Stimulated activated CD4-positive, alpha-beta T cell treated with anti-CD3 and anti-CD28 coated beads, Interleukin-1b, Interleukin-23, amount 100 ng/mL, for 48 hours (primary cell): ENCODE data around the gene FBXW11.

ENCODE experiments used
- DNase-seq: peaks from one replicate; pipeline ENCODE4 v3.0.0-alpha.2; 2020

The FBXW11 gene

DNA sequence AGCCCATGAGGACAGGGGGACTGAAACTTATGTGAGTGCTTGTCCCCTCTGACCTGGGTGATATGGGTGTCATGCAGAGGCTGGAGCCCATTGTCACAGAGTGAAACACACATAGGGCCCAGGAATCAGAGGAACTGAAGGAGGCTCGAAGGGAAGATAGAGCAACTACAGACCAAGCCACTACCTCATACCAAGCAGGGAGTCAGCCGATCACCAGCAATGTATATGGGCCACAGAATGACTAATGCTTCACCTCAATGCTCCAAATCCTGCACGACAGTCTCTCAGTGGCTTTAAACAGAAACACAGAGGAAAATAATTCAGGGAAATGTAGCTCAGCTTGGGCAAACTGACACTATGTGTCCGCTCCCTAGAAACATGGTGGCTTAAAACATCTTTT, 8.9 kb upstream of the FBXW11 start:
- DNase-seq, result no peak

DNA sequence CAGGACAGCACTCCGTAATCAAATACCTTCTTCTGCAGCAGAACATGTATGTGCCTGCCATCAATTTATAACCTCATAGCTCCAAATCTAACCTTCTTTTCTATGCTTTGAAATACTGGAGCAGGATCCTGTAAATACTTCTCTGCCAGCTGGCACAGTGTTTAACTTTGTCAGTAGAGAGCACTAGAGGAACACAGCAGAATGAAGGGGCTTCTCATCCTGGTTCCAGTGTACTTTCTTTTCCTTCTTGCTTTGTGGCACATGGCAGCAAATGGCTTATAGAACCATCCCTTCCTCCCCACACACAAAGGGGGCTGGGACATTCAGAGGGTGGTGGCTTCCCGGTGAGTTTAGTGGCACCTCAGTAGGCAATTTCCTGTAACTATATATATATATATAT, 3.8 kb upstream of the FBXW11 start:
- no peak for DNase-seq

DNA sequence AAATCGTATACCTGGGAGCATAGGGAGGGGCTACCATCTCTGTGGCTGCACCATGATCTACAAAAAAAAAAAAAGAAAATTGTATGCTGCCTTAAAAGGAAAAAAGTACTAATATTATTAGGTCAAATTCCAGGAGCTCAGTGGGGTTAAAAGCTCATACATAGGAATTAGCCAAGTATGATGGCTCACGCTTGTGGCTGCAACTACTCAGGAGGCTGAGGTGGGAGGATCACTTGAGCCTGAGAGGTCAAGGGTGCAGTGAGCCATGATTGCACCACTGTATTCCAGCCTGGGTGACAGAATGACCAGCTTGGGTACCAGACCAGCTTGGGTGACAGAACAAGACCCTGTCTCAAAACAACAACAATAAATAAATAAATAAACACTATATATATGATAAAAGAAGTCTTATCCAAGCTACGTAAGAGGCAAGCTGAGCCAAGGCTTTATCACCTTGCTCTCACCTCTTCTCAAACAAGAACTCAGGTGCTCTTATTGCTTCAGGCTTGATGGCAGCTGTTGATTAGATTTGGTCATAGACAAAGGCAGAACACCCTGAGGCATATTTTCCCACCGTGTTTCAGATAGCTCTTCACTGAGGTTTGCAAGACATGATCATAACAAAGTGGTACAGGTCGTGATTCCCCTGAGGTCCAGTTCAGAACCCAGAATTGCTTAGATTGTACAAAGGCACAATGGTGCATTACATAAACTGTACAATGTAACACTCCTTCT, 3.3 kb upstream of the FBXW11 start:
- DNase-seq, result no peak

DNA sequence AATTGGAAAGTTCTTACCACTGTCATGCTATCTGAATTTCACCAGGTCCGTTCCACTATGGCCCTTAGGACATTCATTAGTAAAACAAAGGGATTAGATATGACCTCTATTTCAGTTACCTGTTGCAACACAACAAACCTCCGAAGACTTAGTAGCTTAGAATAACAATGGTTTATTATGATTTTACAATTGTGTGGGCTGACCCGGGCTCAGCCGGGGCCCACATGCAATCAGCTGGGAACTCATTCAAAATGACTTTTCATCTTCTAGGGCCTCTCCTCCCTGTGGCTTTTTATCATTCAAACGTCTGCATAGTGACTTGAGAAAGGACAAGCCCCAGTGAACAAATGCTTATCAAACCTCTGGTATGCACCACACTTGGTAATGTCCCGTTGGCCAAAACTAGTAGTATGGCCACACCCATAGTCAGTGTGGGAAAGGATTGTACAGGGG, 2.3 kb upstream of the FBXW11 start:
- no peak for DNase-seq

DNA sequence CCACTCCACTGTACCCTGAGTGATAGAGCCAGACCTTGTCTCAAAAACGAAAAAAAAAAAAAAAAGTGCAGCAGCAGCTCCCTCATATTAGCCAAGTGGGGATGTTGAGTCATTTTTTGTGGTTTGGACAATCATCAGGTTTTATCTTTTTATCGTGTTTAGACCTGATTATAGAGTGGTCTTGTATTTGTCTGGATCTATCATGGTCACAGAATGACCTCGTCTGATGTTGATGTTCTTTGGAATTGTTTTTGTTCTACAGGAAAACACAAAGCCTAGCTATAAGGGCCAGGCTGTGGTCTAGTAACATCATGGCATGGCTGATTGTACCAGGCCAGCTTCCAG, 1.6 kb upstream of the FBXW11 start:
- DNase-seq, result no peak

DNA sequence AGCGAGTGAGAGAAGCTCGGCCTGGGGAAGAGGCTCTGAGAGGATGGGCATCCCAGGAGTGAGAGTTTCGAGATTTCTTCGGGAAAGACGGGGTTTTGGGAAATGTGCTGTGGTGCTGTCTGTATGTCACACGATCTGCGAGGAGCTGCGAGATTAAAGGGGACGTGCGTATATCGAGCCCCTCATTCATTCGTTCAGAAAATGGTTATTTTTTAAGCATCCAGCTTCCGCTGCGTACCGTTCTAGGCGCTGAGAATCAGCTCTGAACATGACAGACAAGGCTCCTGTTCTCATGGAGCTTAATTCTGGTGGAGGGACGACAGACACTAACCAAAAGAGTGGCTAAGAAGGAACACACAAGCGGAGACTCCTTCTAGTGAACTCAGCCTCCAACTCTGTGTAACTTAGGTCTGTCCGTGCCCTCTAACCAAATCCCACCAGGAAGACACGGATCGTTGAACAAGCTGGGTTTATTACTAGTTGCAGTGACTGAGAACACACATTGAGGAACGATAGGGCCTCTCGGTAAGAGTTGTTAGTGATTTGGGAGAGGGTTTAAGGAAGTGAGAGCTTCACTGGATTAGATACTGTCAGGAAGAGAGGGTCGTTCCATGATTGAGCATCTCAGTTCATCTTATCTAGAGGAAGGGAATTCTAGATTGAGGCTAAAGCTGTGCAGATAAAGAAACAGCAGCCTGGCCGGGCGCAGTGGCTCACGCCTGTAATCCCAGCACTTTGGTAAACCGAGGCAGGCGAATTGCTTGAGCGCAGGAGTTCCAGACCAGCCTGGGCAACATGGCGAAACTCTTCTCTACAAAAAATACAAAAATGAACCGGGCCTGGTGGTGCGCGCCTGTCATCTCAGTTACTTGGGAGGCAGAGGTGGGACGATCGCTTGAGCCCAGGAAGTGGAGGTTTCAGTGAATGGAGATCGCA, 1.0 kb upstream of the FBXW11 start:
- peak; percentile 9 for DNase-seq

DNA sequence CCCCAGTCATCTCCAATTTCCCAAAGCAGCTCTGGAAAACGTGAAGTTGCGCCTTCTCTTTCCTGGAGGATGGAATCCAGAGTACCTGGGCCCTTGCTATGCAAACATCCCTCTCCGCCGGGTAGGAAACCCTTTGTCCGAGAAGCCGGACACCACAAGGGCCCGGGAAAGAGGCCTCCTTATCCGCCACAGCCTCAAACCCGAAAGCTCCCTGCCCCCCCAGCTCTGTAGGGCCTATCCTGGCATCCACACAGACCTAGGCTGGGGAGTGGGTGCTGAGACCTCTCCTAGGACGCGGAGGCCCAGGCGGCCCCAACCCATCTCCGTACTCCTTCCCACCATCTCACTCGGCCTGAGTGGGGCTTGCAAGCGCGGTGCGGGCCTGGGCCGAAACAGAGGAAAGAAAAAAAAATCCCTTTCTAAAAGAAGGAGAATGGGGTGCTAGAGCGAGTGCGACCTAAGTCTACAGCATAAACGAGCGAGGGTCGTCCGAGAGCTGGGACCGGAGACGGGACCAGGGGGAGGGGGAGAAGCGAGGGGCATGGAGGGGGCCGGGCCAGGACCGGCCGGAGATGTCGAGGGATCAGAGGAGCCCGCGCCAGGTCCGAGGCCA, 624 bp downstream of the FBXW11 start:
- peak; percentile 30 for DNase-seq

DNA sequence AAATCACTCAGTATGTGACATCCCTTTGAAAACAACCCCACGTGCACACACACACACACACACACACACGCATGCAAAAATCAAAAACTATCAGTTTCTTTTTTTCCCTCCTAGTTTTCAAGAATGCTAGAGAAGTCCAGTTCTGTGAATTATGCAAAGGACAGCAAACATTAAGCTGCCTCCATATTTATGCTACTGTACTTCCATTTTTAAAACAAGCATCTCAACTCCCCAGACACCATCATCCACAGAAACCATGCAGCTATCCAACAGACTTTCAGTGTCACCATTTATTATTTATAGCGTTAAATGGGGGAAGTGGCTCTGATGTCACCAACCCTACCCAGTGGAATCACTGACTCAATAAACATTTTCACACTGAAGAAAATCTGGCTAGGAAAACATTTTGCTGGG, 1.6 kb downstream of the FBXW11 start:
- DNase-seq, result peak; percentile 27

DNA sequence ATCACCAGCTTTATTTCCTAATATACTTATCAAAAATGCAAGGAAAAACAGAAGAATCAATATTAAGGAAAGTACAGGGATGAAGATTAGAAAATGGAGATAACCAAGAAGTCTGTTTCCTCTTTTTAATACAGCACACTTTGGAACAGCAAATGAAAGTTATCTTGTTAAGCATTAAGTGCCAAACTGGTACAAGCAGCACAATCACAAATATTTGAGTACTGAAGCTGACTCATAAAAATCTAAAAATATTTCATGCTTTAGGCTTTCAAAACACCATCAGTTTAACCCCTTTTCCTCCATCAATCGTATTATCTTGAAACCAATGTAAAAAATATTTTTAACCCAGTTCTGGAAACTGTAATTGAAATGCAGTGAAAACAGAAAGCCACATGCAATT, 2.7 kb downstream of the FBXW11 start:
- no peak for DNase-seq

DNA sequence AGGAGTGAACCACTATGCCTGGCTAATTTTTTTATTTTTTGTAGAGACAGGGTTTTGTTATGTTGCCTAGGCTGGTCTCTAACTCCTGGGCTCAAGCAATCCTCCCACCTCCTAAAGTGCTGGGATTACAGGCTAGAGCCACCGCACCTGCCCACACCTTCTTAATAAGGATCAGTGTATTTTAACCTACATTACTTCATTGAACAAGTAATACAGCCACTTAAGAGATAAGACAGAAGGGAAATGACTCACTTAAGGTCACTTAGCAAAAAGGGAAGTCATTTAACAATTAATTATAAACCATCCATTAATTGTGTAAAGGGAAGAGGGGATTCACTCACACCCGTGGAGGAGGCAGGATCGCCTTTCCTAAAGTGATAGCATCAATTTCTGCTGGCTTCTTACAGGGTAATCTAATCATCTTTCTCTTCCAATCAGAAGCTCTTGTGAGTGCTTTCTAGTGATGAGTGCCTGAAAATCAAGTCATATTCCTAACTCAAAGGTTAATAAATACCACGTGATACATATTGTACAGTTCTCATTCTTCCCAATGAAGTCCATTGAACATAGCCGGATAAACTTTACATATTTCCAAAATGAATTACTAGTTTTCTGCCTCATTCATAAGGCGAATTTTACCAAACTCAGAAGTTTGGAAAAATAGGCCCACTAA, 3.5 kb downstream of the FBXW11 start:
- no peak for DNase-seq

DNA sequence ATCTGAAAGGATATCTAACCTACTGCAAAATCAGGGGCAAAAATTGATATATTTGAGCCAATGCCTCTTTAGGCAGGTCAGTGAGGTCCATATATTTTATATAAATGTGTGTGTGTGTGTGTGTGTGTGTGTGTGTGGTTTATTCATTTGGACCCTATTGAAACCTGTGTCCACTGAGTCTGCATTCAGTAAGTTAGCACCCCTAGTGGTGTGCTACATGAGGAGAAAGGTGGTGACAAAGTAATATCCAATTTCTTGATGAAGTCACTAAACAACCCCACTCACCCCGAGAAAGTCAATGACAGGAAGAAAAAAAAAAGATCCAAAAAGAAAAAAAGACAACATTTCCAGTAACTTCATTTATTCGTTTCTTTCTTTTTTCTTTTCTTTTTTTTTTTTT, 4.1 kb downstream of the FBXW11 start:
- no peak for DNase-seq

DNA sequence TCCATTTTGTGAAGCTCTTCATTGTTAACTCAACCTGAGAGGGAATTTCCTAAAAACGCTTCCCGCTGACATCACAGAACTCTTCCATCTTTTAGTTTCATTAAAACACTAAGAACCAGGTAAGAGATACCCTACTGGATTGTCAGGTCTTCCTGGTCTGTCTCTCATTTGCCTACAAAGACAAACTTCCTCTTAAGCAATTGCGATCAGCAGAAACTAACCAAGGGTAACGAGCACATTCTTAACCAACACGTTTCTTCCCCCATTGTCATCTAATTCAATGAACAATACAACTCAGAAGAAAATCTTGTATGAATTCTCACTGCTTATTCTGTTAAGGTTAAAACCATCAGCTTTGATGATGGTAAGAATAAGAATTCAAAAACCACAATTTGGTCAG, 6.6 kb downstream of the FBXW11 start:
- no peak for DNase-seq

DNA sequence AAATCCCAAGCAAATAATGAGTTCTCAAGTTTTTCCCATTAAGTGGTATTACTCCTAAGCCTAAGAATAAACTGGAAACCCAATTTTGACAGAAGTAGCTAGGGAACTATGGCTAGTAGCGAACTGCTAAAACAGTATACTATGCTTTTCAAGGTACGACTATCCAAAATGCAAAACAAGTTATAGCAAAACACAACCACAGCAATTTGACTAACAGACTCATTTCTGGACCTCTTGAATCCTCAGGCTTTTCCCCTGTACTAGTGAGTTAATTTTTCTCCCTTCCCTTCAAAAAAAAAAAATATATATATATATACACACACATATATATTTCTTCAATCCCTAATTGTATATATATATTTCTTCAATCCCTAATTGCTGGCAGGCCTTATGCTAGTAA, 7.3 kb downstream of the FBXW11 start:
- DNase-seq, result no peak

DNA sequence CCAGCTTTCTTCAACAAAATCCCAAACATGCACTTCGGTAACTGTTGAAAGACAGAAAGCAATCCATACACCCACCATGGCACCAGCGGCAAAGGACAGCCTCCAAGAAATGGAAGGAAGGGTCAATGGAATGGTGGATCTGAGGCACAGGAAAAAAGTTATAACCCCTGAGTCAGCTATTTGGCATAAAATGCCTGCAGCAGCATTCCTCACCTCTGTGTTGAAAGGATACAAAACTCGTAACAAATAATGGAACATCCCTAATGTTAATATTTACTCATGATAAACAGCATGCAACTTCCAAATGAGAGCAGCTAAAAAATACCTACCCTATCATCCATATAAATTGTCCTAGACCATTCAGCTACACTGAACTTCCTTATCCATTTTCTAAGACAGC, 9.4 kb downstream of the FBXW11 start:
- DNase-seq, result no peak

DNA sequence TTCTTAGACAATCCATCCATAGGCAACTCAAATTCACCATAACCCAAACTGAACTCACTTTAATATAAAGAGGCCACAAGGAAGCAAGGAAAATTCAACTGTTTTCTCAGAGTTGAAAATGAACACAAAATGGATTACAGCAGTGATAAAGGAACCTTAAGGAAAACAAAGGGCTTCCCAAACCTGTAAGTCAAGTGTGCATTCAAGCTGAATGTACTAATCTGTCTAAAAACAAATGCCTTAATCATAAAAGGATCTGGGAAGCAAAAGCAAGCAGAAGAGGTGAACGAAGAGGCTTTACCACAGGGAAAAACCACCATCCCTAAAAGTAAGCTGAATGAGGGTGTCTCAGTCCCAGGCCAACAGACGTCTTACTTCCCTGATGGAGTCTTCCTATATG, 13.6 kb downstream of the FBXW11 start:
- DNase-seq, result no peak

DNA sequence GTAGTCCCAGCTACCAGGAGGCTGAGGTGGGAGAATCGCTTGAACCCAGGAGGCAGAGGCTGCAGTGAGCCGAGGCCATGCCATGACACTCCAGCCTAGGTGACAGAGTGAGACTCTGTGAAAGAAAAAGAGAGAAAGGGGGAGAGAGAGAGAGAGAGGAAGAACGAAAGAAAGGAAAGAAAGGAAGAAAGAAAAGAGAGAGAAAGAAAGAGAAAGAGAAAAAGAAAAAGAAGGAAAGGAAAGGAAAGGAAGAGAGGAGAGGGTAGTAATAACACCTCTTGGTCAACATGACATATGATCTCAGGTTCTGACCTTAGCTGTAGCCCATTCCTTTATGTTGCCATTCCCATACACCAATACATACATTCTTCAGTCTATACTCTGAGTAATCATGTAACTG, 14.1 kb downstream of the FBXW11 start:
- DNase-seq, result no peak

DNA sequence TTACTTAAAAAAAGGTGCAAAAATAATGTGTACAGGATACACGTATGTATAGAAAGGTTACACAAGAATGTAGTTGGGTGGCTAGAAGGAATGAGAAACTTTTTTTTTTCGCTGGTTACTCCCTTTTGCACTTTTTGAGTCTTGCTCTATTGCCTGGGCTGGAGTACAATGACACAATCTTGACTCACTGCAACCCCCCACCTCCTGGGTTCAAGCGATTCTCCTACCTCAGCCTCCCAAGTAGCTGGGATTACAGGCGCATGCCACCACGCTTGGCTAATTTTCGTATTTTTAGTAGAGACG, 15.8 kb downstream of the FBXW11 start:
- no peak for DNase-seq

DNA sequence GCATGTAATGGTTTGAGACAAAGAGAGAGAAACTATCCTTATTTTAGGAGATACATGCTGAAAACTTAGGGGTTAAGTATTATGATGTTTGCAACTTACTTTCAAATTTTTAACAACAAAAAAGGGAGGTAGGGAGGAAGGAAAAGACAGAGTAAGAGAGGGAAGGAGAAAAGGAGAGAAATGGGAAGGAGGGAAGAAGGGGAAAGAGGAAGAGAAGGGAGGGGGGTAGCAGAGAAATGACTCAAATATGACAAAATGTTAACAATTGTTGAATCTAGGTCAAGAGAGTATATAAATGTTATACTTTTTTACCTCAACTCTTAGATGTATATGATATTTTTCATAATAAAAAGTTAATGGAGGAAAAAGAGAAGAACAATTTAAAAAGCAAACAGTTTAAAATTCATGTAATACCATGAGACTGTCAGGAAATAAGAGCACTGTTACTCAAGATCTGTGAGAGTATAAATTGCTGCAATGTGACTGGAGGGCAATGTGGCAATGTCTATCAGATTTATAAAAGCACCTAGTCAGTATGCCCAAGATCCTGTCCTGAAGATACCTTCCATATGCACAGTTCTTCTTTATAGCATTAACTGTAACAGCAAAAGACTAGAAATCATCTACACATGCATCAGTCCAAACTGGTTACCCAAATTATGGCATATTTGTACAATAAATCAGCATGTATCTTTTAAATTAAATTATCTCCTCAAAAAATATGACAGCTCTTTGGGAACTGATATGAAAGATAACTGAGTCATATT, 16.3 kb downstream of the FBXW11 start:
- no peak for DNase-seq

DNA sequence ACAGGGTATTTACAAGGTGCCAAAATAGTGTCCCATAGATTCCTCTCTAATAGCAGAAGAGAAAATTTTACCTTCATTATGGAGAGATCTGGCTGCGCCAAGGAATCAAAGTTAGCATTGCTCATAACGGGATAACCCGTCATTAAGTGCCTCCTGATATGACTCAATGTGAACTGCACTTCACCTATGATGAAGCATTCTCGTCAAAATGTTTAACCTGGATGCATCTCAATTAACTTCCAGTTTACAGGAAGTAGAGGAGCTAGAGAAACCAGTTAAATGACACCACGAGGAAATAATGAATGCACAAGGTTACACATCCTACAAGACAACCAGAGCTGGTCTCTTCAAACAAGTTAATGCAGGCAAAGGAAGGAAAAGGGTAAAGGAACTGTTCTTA, 17.2 kb downstream of the FBXW11 start:
- DNase-seq, result peak; percentile 28

DNA sequence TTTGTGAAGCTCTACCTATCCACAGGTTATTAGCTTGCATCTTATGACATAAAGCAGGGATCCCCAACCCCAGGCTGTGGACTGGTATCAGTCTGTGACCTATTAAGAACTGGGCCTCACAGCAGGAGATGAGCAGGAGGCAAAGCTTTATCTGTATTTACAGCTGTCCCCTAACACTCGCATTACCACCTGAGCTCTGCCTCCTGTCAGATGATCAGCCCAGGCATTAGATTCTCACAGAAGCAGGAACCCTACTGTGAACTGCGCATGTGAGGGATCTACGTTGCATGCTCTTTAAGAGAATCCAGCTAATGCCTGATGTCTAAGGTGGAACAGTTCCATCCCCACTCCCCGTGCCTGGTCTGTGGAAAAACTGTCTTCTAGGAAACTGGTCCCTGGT, 19.7 kb downstream of the FBXW11 start:
- DNase-seq, result no peak

DNA sequence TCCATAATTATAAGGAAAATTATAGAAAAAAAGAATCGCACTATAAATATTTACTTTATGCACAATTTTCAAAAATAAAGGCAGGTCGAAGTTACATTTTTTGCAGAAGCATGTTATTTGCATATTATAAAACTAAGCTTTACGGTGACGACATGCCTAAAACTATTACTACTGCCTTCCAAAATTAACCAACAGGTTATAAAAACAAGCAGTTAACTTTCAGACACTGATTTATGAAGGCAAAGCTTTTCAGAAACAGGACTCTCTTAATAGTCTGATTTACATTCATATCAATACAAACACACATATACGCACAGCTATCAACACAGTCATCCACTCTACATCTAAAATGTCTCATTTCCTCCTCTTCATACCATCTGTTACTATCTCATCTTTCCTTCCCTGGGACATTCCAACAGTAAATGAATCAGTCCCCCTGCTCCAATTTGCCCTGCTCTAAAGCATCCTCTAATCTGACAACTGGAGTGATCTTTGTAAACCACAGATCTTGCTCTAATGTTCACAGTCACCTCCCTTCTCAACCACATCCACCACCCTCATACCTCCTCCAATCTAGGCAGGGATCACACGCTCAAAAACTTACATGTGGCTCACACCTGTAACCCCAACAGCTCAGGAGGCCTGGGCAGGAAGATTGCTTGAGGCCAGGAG, 21.6 kb downstream of the FBXW11 start:
- peak; percentile 62 for DNase-seq

DNA sequence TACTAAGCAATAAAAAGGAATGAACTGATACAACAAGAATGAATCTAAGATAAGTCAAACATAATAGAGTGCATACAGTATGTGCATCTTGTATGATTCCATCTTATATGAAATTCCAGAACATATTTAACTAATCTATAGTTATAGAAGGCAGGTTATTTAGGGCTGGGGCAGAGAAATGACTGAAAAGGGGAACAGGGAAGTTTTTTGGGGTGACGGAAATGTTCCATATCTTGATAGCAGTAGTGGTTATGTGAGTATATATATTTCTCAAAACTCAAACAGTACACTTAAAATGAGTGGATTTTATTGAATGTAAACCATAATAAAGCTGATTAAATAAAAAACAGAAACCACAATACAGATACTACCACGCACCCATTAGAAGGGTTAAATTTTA, 24.6 kb downstream of the FBXW11 start:
- no peak for DNase-seq
